GM18526 (cell line): ENCODE data around the gene RPTOR.

Source experiments
- POLR2A ChIP-seq: IDR thresholded peaks from 3 replicates; pipeline ENCODE4 v1.6.1; 2011; ENCODE audit not compliant: insufficient read length; ENCODE audit errors: extremely low read depth

Gene RPTOR

GRCh38 chr17:80708480-80708879 is 163.8 kb downstream of the RPTOR start:
- no peak for TF ChIP-seq POLR2A

- TF ChIP-seq POLR2A: no peak
Observed at GRCh38 chr17:80709090-80709695, 164.6 kb downstream of the RPTOR start.

GRCh38 chr17:80710714-80711302 is 166.2 kb downstream of the RPTOR start:
- TF ChIP-seq POLR2A: no peak

GRCh38 chr17:80712089-80712488 is 167.5 kb downstream of the RPTOR start:
- TF ChIP-seq POLR2A: no peak

- TF ChIP-seq POLR2A: no peak
Observed at GRCh38 chr17:80712606-80713005, 168.0 kb downstream of the RPTOR start.

GRCh38 chr17:80716986-80717719 is 172.5 kb downstream of the RPTOR start:
- no peak for TF ChIP-seq POLR2A

- no peak for TF ChIP-seq POLR2A
Observed at GRCh38 chr17:80717720-80718083, 173.1 kb downstream of the RPTOR start.

- no peak for TF ChIP-seq POLR2A
Observed at GRCh38 chr17:80718428-80718827, 173.8 kb downstream of the RPTOR start.

GRCh38 chr17:80719449-80719848 is 174.8 kb downstream of the RPTOR start:
- TF ChIP-seq POLR2A: no peak

GRCh38 chr17:80720610-80721577 is 176.3 kb downstream of the RPTOR start:
- no peak for TF ChIP-seq POLR2A

GRCh38 chr17:80722661-80723060 is 178.0 kb downstream of the RPTOR start:
- no peak for TF ChIP-seq POLR2A

- no peak for TF ChIP-seq POLR2A
Observed at GRCh38 chr17:80724775-80725266, 180.2 kb downstream of the RPTOR start.

- TF ChIP-seq POLR2A: no peak
Observed at GRCh38 chr17:80725517-80725916, 180.9 kb downstream of the RPTOR start.

- TF ChIP-seq POLR2A: no peak
Observed at GRCh38 chr17:80726558-80727408, 182.1 kb downstream of the RPTOR start.

GRCh38 chr17:80727409-80727755 is 182.7 kb downstream of the RPTOR start:
- no peak for TF ChIP-seq POLR2A

- no peak for TF ChIP-seq POLR2A
Observed at GRCh38 chr17:80729016-80729415, 184.4 kb downstream of the RPTOR start.
